Cerebellar cortex (tissue), 1 donor: Measurements from ENCODE around the gene TM9SF3.
A peak's percentile ranks its signal among the peaks of the same experiment; 100 is the strongest.

Source experiments
- DNase-seq: peaks from one replicate; pipeline ENCODE4 v3.0.0-alpha.2; 2015; ENCODE audit warnings: low spot score

Gene TM9SF3

DNA sequence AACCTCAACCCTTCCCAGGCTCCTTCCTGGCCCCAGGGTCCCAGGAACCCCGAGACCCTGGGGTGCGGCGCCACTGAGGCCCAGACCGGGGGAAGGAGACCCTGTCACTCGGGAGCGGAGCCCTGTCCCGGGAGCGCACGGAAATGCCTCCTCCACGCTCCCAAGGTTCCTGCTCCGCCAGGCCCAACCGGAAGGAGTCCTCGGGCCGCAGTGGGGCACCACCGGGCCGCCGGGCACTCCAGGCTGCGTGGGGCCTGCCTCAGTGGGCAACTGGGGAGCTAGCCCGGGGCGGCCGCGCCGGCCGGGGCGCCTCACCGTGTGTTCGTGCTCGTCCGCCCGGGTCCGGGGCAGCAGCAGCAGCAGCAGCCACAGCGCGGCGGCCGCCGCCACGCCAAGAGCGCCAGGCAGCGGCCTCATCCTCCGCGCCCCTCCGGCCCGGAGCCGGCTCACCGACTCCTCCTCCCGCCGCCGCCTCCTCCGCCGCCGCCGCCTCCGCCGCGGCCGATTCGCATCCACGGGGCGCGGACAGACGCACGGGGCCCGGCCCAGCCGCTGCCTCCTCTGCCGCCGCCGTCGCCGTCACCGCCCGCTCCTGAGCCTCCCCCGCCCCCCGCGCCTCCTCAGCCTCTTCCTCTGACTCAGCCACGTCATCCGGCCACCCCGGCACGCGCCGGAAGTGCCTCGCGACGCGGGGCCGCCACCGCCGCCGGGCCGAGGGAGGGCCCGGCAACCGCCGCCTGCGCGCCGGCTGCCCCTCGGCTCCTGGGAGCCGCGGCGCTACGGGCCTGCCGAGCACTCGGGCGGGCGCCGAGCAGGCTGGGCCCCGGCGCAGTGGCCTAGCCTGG is at the start of gene TM9SF3:
TM9SF3 (minus strand) TSS at position 594 of the 845 bp plus-strand sequence; CDS start at position 417, 177 bp downstream.
- peak; percentile 85 for DNase-seq

DNA sequence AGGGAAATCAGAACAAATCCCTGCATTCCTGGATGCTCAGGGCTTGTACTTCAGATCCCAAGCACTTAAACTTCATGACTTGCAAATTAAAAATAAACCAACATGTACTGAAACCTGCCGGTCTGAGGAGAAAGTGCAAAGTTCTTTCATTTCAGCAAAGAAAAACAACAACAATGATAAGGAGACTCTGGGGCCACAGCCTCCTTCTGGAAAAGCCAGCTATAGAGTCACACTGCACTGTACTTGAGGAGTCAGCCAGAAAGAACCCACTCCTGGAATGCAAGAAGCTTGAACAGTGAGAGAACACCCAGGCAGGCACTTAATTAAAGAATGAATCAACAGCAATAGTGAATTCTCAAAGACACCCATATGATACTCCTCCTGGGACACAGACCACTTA is 49.7 kb upstream of the TM9SF3 start:
- DNase-seq = no peak

DNA sequence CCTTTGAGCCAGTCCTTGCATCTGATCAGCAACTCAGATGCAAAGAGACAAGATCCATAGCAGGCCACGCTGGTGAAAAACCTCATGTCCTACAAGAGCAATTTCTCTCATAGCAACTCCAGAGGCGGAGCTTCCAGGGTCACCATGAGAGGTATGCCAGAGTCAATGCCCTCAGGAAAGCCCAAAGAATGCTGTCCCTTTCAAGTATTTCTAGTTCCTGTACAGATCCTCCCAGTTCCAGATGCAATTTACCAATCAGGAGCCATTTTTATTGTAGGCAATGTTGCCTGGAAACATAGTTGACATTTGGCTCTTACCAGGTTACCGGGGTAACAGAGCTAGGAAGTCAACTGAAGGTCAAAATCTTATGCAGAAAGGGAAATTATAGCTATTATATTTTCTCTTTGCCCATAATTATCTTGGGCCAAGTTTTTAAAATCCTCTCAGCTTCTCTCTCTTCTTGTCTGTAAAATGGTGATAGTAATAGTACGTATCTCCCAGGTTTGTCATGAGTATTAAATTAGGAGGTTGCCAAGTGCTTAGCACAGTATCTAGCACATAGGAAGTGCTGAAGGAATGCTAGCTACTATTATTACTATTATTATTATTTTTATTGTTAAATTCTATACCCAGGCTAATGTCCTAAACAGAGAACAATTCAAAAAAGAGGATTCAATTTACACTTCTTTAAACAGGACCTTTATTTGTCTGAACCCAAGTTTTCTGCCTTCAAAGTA is 46.3 kb upstream of the TM9SF3 start:
- no peak for DNase-seq

DNA sequence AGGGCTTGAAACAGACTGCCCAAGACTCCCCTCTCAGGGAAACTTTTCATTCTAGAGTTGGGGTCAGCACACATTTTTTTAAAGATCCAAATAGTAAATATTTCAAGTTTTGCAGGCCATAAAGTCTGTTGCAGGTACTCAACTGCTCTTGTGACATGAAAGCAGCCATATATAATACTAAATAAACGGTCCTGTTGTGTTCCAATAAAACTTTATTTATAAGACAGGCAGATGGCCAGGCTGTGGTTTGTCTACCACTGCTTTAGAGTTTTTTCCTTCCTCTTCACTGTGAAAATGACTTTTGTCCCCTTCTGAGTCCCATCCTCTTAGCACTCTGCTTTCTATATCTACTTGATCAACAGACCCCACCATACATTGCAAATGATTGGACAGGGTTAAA is 40.5 kb upstream of the TM9SF3 start:
- DNase-seq = no peak

DNA sequence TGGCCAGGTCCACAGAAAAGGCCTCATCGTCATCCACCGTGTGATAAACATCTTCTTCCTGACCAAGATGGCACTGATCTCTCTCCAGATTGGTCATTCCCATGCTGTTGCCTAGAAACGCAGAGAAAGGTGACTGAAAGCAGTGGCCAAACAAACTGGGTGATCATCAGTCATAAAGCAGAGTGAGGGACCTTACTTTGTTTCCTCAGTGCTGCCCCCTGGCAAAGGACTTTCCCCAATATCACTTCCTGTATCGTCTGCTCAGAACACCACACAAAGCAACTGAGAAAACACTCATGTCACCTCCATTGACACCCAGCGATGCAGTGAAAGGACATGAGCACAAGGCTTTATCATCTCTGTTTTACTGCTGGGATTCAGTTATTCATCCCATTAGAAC is 40.0 kb upstream of the TM9SF3 start:
- no peak for DNase-seq

DNA sequence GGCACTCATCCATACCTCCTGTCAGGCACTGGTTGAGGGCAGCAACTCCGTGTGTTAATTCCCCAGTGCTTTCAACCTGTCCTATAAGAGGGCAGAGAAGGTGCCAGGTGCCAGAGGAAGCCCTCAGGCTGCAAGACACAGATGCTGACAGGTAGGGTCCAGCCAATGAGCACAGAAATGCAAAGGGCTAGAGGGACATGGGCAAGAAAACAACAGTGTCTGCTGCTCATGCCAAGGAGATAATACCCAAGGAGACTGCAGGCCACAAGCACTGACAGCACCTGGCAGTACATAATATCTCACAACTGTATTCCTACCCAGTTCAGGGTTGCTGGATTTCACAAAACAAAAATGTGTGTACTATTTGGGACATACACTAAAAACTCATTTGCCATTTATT is 38.4 kb upstream of the TM9SF3 start:
- DNase-seq = no peak

DNA sequence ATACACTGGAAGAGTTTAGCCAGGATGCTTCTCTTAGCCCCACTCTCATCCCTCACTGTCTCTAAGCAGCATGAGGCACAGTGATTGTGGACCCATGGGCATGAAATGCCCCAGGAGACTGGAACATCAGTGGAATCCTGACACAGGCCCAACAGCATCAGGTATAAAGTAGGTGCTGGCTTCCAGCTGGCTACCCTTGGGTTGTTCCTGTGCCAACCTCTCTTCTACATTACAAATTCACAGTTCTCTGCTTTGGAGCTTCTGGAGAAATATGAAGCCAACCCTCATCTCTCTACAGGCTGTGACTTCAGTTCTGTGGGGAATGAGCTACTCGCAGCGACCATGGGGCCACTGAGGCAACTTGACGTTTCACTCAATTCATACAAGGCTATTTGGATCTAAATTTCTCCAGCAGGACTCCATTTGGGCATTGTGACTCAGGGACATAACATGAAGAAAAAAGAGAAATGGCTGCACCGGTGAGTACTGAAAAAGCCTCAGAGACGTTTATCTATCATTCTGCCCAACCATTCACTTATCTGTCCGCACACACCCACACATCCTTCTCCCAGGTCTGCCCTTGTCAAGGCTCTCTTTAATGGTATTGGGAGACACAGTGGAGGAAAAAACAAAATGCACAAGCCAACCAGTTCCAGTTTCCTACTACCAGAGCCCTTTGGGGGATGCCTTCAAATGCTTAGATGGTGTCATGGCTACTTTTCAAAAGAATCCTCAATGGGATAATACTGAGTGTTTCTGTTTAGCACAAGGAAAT is 35.4 kb upstream of the TM9SF3 start:
- DNase-seq = no peak

DNA sequence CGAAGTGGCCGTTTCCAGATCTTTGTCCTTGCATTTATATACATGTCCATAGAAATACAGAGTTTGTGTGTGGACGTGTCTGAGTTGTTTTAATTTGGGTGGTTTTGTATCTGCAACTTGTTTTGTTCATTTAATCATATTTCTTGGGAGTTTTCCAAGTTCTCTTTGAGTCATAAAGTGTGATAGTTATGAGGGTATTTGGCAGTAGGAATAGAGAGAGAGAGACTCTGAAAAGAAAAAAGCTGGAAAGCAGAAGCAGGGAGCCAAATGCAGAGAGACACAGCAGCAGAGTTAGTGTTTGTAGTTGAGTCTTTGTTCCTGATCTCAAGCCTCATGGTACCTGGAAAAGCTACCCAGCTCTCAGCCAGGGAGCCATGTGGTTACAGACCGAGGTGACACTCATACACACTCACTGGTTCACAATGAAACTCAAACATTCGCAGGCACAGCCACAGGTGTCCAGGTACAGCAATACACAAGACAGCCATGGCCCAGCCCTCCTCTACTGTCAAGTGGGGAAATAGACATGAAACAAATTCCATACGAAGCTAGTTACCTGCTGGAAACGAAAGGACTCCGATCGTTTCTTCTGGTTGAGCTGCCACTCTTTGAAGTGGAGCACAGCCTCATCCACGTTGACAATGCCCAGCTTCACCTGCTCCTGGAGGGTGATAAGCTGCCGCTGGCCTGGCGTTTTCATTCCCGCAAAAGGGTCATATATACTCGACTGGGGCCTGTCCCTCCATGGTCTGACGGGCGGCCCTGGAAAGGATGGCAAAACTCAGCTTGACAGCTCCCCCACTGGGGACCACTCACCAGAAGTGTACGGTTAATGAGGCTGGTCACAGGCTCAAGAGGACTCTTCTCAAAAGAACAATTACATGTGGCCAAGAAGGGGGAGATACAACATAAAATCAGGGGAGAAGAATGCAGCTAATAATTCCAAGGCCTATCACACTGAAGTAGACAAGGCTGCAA is 33.3 kb upstream of the TM9SF3 start:
- no peak for DNase-seq

DNA sequence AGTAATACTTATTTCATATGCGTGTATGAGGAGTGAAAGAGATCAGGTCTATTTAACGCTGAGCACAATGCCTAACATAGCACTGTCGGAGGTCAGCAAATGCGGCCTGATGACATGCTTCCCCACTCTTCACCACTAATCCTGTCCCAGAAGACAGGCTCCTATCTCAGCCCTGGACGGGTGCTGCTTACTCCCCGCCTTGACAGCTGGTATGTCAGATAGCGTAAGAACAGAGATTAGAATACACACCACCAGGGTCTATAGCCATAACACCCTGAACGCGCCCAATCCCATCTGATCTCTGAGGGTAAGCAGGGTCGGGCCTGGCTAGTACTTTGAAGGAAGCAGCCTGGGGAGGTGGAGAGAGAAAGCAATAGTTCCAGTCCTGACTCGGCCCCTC is 32.3 kb upstream of the TM9SF3 start:
- DNase-seq = no peak

DNA sequence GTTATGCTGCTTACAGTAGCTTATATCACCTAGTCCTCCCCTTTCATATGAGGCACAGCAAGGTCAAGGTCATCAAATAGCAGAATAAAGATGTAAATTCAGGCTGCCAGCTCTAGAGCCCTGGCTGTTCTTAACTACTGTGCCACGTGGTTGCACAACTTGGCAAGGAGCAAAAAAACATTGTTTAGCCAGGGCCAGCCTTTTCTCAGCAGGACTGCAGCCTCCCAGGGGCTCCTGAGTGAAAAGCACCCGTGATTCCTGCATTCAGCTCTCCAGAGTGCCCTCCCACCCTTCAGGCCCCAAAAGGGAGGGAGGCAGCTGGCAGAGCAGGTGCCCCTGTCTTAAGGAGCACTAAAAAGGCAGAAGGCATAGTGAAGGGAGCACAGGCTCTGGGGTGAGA is 31.8 kb upstream of the TM9SF3 start:
- peak; percentile 27 for DNase-seq

DNA sequence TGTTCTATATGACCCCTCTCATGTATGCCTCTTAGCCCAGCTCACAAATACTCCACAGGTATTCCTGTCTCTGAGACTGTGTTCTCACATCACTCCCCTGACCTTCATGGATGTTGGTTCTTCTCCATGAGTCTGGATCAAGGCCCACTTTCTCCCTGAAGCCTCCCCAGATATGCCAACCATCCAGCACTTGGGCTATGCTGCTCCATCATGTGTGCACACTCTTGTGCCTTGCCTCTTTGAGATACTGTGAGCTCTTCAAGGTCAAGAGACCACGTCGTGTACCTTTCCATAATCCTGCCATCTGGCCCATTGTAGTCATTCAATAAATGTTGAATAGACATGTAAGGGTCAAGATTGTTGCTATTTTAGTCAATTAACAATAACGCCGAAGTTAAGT is 30.1 kb upstream of the TM9SF3 start:
- DNase-seq = no peak

DNA sequence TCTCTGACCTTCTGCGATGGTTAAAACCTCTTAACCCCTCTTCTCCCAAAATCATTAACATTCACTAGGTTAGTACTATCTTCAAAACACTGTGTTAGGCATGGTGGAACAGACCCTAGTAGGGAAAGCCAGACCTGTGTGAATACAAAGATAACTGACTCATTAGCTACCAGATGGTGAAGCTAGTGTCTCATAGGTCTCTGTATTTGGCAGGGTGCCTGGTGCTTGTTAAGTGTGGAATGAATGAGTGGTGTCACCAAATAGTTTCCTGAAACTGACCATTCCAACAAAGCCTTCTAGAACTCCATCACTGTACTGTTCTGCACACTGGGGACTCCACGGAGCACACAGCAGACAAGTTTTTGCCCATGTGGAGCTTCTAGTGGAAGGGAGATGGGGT is 27.7 kb upstream of the TM9SF3 start:
- DNase-seq = no peak

DNA sequence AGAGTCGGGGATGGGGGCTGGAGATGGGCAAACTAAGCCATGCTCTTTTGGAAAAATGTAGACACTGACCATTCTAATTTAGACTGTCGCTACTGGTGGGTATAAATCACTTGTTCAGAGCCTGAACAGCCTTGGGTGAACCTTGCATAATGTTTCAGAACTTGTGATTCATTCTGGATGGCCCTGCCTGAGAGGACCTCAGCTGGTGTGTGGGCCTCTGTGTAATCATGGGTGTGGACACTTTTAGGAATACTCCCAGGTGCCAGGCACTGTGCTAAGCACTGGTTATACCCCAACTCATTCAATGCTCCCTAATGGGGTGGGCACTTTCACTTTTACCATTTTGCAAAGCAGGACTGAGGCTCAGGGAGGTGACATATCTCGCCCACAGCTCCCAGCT is 26.8 kb upstream of the TM9SF3 start:
- DNase-seq = no peak

DNA sequence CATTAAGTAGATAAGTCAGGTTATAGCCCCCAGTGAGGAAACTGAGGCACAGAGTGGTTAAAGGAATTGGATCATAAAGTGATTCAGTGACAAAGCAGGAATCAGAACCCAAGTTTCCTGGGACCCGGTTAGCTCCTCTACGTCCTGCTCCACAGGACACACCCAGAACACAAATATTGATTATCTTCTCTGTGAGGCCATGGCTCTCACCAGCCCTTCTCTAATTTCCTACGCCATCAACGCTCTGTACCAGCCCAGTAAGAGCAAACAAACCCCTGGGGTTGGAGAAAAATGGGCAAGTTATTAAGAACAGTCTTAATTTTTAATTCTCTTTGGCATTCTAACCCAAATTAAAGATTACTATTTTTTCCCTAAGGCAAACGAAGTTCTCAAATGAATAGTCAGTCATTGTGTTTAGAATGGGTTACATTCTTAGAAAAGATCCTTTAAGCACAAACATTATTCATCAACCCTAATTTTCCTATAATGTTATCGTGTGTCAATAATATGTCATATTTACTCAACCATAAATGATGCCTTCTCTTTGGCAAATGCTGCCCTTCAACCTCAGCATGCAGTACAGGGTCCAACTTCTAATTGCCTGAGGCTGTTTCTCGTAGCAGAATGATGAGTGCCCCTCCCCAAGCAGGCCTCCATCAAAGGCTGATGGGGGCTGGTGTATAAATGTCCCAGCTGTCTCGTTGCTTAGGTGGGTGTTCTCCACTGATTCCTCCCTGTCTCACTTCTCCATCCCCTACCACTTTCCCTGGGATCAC is 25.4 kb upstream of the TM9SF3 start:
- no peak for DNase-seq

DNA sequence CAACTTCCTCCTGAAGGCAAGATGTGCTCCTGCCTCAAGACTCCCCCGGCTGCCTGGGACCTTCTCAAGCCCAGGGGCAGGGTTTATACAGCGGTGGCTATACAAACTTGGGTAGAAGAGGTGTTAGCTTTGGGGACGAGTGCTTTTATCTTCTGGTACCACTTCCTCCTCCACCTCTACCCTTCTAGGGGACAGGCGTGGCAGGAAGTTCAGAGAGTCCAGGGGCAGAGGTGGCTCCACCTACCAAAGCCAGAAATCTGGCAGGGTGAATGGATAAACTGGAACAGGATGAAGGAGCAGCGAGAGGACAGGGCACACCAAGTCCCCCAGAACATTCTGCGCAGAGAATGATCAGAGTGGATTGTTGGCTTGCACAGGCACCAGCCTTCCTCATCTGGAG is 24.0 kb upstream of the TM9SF3 start:
- no peak for DNase-seq

DNA sequence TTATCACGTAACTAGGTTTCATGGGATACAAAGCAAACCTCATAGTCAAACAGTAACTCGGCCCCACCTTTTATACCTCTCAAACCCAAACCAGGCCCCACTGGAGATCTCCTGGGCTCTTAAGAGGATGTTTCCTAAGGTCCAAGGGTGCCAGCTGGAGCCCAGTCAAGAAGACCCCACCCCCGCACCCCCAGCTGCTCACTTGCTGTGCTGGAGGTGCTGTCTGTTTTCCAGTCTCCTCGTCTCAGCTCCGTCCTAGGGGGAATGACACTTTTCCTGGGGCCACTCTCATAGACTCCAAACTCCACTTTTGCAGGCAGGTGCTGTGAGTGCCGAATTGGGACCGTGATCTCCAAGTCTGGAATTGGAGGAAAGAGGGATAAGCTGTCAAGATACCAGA is 22.7 kb upstream of the TM9SF3 start:
- no peak for DNase-seq

DNA sequence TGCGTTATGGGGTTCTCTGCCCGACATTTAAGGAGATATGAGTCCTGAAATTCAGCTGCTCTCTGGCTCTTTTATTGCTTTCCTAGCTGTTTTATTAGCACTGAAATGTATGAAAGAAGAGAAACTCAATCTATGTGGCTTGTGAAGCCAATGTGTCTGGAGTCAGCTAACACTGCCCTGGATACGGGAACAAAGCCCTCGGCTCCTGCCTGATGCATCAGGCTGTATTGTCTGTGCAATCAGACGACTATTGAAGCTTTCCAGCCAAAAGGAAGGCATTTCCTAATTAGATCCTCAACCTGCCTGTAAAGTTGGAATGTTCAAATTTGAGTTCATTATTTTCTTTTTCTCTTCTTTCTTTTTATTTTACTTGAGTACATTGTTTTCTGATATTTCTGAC is 22.0 kb upstream of the TM9SF3 start:
- no peak for DNase-seq

DNA sequence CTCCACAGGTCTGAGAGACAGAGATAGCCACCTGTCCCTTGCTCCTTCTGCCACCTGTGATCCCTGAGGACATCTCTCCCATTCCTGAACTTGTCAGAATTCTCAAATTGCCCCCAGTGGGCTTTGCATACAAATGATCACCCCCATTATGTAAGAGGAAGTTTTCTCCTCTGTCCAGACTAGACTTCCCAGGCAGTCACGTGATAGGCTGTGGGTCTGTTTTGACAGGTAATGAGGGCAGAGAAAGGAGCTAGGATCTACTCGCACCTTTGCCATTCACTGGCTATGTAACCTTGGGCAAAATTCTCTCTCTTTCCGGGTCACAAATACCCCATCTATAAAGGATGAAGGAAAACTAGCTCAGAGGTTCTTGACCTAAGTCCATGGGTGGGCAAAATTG is 21.4 kb upstream of the TM9SF3 start:
- DNase-seq = no peak

DNA sequence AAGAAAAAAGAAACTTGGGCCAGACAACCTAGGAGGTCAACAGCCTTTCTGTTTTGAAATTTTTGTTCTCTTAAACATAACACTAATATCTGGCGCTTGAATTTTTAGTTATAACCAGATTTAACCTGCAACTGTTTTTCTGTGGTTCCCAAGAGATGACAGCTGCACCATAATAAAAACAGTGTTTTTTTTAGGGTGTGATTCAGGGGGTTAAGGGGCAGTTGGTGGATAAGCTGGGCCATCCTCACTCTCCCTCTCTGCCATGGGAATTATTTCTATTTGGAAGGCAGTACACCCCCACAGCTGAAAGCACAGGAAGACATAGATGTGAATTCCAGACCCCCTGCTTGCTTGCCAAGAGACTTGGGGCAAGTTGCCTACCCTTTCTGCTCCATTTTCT is 20.1 kb upstream of the TM9SF3 start:
- DNase-seq = no peak

DNA sequence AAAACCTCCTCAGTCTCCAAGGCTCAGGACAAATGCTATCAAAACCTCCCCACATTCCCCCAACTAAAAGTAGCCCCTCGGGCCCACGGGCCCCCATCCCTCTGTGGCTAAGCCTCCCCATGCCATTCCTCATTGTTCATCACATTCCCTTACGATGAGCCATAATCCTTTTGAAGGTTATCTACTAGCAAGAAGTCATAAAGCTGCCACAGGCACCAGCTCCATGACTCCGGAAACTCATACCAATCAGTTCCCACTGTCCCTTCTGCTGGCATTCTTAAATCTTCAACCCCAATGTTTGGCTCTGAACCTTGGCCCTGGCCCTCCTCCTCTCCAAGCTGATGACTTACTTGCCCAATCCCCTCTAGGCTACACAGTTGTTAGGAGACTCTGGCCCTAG is 19.4 kb upstream of the TM9SF3 start:
- no peak for DNase-seq

DNA sequence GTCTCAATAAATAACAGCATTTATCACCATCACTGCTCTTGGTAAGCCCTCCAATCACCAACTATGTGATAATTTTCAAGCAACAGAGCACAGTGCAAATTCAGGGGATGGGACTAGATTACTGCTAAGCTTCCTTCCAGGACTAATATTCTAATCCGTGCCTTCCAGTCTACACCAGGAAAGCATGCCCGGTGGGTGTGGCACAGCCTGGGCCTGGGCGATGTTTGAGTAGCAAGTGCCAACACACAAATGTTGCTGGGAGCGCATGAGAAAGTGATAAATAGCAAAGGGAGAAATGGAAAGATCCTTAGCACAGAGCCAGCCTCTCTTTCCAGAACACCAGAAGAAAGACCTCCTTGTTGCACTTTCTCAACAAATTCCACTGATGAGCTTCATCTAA is 13.5 kb upstream of the TM9SF3 start:
- DNase-seq = no peak
